ENCODE results near the gene UPF3A.

GRCh38 chr13:114341003-114341777 lies 59.8 kb downstream of the UPF3A start:
- TF ChIP-seq KLF9 (tag by site-specific recombination; IDR thresholded peaks at IDR 0.05; ENCODE audit: low read depth), result no peak
- TF ChIP-seq KLF10 (tag by site-specific recombination; IDR thresholded peaks at IDR 0.05), result no peak
- no peak for TF ChIP-seq ZNF658 (tag by site-specific recombination; IDR thresholded peaks at IDR 0.05)
- no peak for TF ChIP-seq ZBTB1 (tag by site-specific recombination; IDR thresholded peaks at IDR 0.05)
- TF ChIP-seq ZBTB7A (tag by site-specific recombination; IDR thresholded peaks at IDR 0.05; ENCODE audit: low read depth), result no peak
- no peak for TF ChIP-seq GLIS1 (tag by site-specific recombination; IDR thresholded peaks at IDR 0.05)
- no peak for TF ChIP-seq ZFHX2 (tag by site-specific recombination; conservative IDR thresholded peaks at IDR 0.05)
- TF ChIP-seq, protein P1, sequence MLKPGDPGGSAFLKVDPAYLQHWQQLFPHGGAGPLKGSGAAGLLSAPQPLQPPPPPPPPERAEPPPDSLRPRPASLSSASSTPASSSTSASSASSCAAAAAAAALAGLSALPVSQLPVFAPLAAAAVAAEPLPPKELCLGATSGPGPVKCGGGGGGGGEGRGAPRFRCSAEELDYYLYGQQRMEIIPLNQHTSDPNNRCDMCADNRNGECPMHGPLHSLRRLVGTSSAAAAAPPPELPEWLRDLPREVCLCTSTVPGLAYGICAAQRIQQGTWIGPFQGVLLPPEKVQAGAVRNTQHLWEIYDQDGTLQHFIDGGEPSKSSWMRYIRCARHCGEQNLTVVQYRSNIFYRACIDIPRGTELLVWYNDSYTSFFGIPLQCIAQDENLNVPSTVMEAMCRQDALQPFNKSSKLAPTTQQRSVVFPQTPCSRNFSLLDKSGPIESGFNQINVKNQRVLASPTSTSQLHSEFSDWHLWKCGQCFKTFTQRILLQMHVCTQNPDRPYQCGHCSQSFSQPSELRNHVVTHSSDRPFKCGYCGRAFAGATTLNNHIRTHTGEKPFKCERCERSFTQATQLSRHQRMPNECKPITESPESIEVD (tag by site-specific recombination; IDR thresholded peaks at IDR 0.05), result no peak
- no peak for TF ChIP-seq ZNF302 (tag by site-specific recombination; IDR thresholded peaks at IDR 0.05; ENCODE audit: low read depth)
- TF ChIP-seq ZNF660 (tag by site-specific recombination; IDR thresholded peaks at IDR 0.05), result no peak
- no peak for TF ChIP-seq CTCF (tag by site-specific recombination; IDR thresholded peaks at IDR 0.05)
